ENCODE results near the gene MR1.
A peak's percentile ranks its signal among the peaks of the same experiment; 100 is the strongest.

Gene MR1

GRCh38 chr1:181075766-181076350, 42.1 kb downstream of the MR1 start:
- DNase-seq (ENCODE audit: insufficient read length) (no peak), FAIRE-seq (no peak)
- TF ChIP-seq POLR2AphosphoS5 (IDR thresholded peaks at IDR 0.05; ENCODE audit: low read depth, low read length) (no peak), POLR2A (IDR thresholded peaks at IDR 0.05; ENCODE audit: low read depth, low read length) (no peak), TAF1 (IDR thresholded peaks at IDR 0.05; ENCODE audit: borderline replicate concordance, low read depth, low read length) (no peak)

GRCh38 chr1:181076852-181077251, 43.1 kb downstream of the MR1 start:
- FAIRE-seq (no peak), DNase-seq (ENCODE audit: insufficient read length) (no peak)
- TF ChIP-seq POLR2A (IDR thresholded peaks at IDR 0.05; ENCODE audit: low read depth, low read length): no peak
- TF ChIP-seq POLR2AphosphoS5 (IDR thresholded peaks at IDR 0.05; ENCODE audit: low read depth, low read length): no peak

GRCh38 chr1:181077576-181078242, 43.9 kb downstream of the MR1 start:
- no peak for DNase-seq (ENCODE audit: insufficient read length)
- peak; percentile 40 for FAIRE-seq
- TF ChIP-seq POLR2AphosphoS5 (IDR thresholded peaks at IDR 0.05; ENCODE audit: low read depth, low read length) (no peak), POLR2A (IDR thresholded peaks at IDR 0.05; ENCODE audit: low read depth, low read length) (no peak), TAF1 (IDR thresholded peaks at IDR 0.05; ENCODE audit: borderline replicate concordance, low read depth, low read length) (no peak)

- FAIRE-seq (peak; percentile 17), DNase-seq (ENCODE audit: insufficient read length) (no peak)
- TF ChIP-seq POLR2AphosphoS5 (IDR thresholded peaks at IDR 0.05; ENCODE audit: low read depth, low read length) (no peak), POLR2A (IDR thresholded peaks at IDR 0.05; ENCODE audit: low read depth, low read length) (no peak), TAF1 (IDR thresholded peaks at IDR 0.05; ENCODE audit: borderline replicate concordance, low read depth, low read length) (no peak)
Observed at GRCh38 chr1:181079382-181079781, 45.6 kb downstream of the MR1 start.

- no peak for TF ChIP-seq POLR2A (IDR thresholded peaks at IDR 0.05; ENCODE audit: low read depth, low read length)
- TF ChIP-seq POLR2AphosphoS5 (IDR thresholded peaks at IDR 0.05; ENCODE audit: low read depth, low read length): no peak
- TF ChIP-seq TAF1 (IDR thresholded peaks at IDR 0.05; ENCODE audit: borderline replicate concordance, low read depth, low read length): no peak
- no peak for DNase-seq (ENCODE audit: insufficient read length)
- FAIRE-seq: no peak
Observed at GRCh38 chr1:181079920-181080319, 46.1 kb downstream of the MR1 start.

GRCh38 chr1:181080556-181080955, 46.8 kb downstream of the MR1 start:
- no peak for DNase-seq (ENCODE audit: insufficient read length)
- TF ChIP-seq POLR2AphosphoS5 (IDR thresholded peaks at IDR 0.05; ENCODE audit: low read depth, low read length) (no peak), POLR2A (IDR thresholded peaks at IDR 0.05; ENCODE audit: low read depth, low read length) (no peak)
- no peak for FAIRE-seq

- TF ChIP-seq POLR2AphosphoS5 (IDR thresholded peaks at IDR 0.05; ENCODE audit: low read depth, low read length): no peak
- no peak for TF ChIP-seq TAF1 (IDR thresholded peaks at IDR 0.05; ENCODE audit: borderline replicate concordance, low read depth, low read length)
- TF ChIP-seq POLR2A (IDR thresholded peaks at IDR 0.05; ENCODE audit: low read depth, low read length): no peak
- FAIRE-seq (no peak), DNase-seq (ENCODE audit: insufficient read length) (no peak)
Observed at GRCh38 chr1:181081395-181081794, 47.6 kb downstream of the MR1 start.

GRCh38 chr1:181083842-181084605, 50.2 kb downstream of the MR1 start:
- FAIRE-seq (peak; percentile 85), DNase-seq (ENCODE audit: insufficient read length) (no peak)
- TF ChIP-seq POLR2AphosphoS5 (IDR thresholded peaks at IDR 0.05; ENCODE audit: low read depth, low read length): no peak
- no peak for TF ChIP-seq TAF1 (IDR thresholded peaks at IDR 0.05; ENCODE audit: borderline replicate concordance, low read depth, low read length)
- no peak for TF ChIP-seq POLR2A (IDR thresholded peaks at IDR 0.05; ENCODE audit: low read depth, low read length)

- FAIRE-seq: no peak
- no peak for DNase-seq (ENCODE audit: insufficient read length)
- TF ChIP-seq POLR2A (IDR thresholded peaks at IDR 0.05; ENCODE audit: low read depth, low read length): no peak
- no peak for TF ChIP-seq POLR2AphosphoS5 (IDR thresholded peaks at IDR 0.05; ENCODE audit: low read depth, low read length)
- TF ChIP-seq TAF1 (IDR thresholded peaks at IDR 0.05; ENCODE audit: borderline replicate concordance, low read depth, low read length): no peak
Observed at GRCh38 chr1:181084606-181084969, 50.8 kb downstream of the MR1 start.

GRCh38 chr1:181086091-181086490, 52.3 kb downstream of the MR1 start:
- DNase-seq (ENCODE audit: insufficient read length) (no peak), FAIRE-seq (no peak)
- TF ChIP-seq POLR2A (IDR thresholded peaks at IDR 0.05; ENCODE audit: low read depth, low read length) (no peak), TAF1 (IDR thresholded peaks at IDR 0.05; ENCODE audit: borderline replicate concordance, low read depth, low read length) (no peak), POLR2AphosphoS5 (IDR thresholded peaks at IDR 0.05; ENCODE audit: low read depth, low read length) (no peak)

GRCh38 chr1:181086926-181087325, 53.1 kb downstream of the MR1 start:
- TF ChIP-seq POLR2A (IDR thresholded peaks at IDR 0.05; ENCODE audit: low read depth, low read length) (no peak), POLR2AphosphoS5 (IDR thresholded peaks at IDR 0.05; ENCODE audit: low read depth, low read length) (no peak), TAF1 (IDR thresholded peaks at IDR 0.05; ENCODE audit: borderline replicate concordance, low read depth, low read length) (no peak)
- DNase-seq (ENCODE audit: insufficient read length) (no peak), FAIRE-seq (no peak)

- TF ChIP-seq POLR2A (IDR thresholded peaks at IDR 0.05; ENCODE audit: low read depth, low read length) (no peak), TAF1 (IDR thresholded peaks at IDR 0.05; ENCODE audit: borderline replicate concordance, low read depth, low read length) (0 out of 2 replicates have a peak, but pooled peaks have one; percentile 28), POLR2AphosphoS5 (IDR thresholded peaks at IDR 0.05; ENCODE audit: low read depth, low read length) (no peak)
- no peak for DNase-seq (ENCODE audit: insufficient read length)
- peak; percentile 9 for FAIRE-seq
Observed at GRCh38 chr1:181087400-181087901, 53.7 kb downstream of the MR1 start.

All from GM12892 (cell line).